Neural progenitor cell (in vitro differentiated cells): ENCODE measurements around the gene MAGI2.

Source experiments
- EZH2 ChIP-seq: fragments of 200-600 bp; sonication (generic); IDR thresholded peaks from 2 replicates; pipeline ENCODE4 v1.6.1; 2017; ENCODE audit warnings: antibody characterized with exemption, mild to moderate bottlenecking, moderate library complexity
- EZH2phosphoT487 ChIP-seq: fragments of 200-600 bp; sonication (generic); IDR thresholded peaks from 2 replicates; pipeline ENCODE4 v1.6.1; 2017; ENCODE audit warnings: antibody characterized with exemption
- TF ChIP-seq, protein P1 (sequence below): fragments of 200-600 bp; sonication (generic); IDR thresholded peaks from 2 replicates; pipeline ENCODE4 v1.5.1; 2017; ENCODE audit warnings: antibody characterized with exemption, mild to moderate bottlenecking

DNA sequence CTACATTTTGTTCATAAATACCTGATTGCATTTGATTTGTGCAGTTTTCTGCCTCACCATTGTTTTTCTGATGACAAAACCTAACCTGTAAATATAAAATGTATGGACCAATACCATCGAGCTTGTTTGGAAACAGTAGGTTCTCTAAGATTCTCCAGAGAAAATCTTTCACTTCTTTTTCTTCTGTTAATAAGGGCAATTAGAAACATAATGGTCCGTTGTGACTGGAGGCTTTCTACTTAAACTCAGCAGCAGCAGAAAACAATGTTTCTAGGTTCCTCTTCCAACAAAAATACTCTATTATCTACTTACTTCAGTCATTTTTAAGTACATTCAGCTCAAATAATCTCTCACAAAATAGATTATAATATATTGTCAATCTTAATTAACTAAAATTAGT is 1053.4 kb downstream of the MAGI2 start:
- TF ChIP-seq, protein P1, sequence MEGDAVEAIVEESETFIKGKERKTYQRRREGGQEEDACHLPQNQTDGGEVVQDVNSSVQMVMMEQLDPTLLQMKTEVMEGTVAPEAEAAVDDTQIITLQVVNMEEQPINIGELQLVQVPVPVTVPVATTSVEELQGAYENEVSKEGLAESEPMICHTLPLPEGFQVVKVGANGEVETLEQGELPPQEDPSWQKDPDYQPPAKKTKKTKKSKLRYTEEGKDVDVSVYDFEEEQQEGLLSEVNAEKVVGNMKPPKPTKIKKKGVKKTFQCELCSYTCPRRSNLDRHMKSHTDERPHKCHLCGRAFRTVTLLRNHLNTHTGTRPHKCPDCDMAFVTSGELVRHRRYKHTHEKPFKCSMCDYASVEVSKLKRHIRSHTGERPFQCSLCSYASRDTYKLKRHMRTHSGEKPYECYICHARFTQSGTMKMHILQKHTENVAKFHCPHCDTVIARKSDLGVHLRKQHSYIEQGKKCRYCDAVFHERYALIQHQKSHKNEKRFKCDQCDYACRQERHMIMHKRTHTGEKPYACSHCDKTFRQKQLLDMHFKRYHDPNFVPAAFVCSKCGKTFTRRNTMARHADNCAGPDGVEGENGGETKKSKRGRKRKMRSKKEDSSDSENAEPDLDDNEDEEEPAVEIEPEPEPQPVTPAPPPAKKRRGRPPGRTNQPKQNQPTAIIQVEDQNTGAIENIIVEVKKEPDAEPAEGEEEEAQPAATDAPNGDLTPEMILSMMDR = no peak
- no peak for TF ChIP-seq EZH2phosphoT487
- TF ChIP-seq EZH2 = no peak
